ENCODE data around the gene TOGARAM2. TPM values are rescaled to one million over a fixed set of nuclear protein-coding genes. Genes with fewer than 3 reads are reported as not detected.
A peak's percentile ranks its signal among the peaks of the same experiment; 100 is the strongest.

TOGARAM2 gene
- total RNA-seq, 6 experiments from 2014 or later, result not detected

DNA sequence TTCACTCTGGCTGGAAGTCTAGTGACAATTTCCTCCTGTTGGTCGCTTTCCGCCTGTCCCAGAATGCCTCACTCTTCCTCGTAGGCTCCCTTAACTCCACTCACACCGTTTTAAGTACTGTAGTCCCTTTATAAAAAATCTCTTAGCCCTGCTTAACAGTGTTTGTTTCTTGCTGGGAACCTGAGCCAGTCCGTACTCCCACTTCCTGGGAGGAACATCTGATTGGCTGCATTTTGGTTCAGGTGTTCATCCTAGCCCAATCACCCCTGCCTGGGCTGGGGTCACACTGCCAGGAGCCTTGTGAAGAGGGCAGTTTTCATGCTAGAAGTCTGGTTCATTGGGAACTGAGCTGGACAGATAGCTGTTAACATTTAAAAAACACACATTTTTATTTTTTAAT lies 25.6 kb upstream of the TOGARAM2 start:
- no peak for DNase-seq
- H3K27me3 Mint-ChIP-seq (ENCODE audit: insufficient read depth), result peaks cover 4% of the 10 kb centered on the region; the same call in 1 of the 2 replicates
- no peak overlapping the region for H3K4me3 Mint-ChIP-seq
- no peak overlapping the region for H3K27ac Mint-ChIP-seq
- H3K4me1 Mint-ChIP-seq (ENCODE audit: low read depth), result peaks cover 44% of the 10 kb centered on the region
- peaks cover 1% of the 10 kb centered on the region for H3K36me3 Mint-ChIP-seq (ENCODE audit: low read depth)
- no peaks in the 10 kb centered on the region for H3K9me3 Mint-ChIP-seq
- TF ChIP-seq, protein P1, sequence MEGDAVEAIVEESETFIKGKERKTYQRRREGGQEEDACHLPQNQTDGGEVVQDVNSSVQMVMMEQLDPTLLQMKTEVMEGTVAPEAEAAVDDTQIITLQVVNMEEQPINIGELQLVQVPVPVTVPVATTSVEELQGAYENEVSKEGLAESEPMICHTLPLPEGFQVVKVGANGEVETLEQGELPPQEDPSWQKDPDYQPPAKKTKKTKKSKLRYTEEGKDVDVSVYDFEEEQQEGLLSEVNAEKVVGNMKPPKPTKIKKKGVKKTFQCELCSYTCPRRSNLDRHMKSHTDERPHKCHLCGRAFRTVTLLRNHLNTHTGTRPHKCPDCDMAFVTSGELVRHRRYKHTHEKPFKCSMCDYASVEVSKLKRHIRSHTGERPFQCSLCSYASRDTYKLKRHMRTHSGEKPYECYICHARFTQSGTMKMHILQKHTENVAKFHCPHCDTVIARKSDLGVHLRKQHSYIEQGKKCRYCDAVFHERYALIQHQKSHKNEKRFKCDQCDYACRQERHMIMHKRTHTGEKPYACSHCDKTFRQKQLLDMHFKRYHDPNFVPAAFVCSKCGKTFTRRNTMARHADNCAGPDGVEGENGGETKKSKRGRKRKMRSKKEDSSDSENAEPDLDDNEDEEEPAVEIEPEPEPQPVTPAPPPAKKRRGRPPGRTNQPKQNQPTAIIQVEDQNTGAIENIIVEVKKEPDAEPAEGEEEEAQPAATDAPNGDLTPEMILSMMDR (IDR thresholded peaks at IDR 0.05), result no peak

DNA sequence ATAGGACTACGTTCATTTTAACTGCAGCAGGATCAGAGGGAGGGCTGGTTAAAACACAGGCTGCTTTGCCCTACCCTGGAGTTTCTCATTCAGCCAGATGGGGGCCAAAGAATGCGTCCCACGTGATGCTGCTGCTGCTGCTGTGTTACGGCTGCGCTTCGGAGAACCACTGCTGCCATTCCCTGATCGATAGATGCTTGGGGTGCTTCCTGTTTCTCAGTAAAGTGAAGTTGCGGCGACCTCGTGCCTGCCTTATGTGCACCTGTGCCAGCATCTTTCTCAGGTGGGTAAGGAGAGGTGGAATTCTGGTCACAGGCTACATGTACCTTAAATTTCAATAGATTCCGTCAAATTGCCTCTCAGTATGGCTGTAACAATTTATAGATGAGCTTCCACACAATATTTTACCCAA lies 24.7 kb upstream of the TOGARAM2 start:
- peaks cover 4% of the 10 kb centered on the region; the same call in 1 of the 2 replicates for H3K27me3 Mint-ChIP-seq (ENCODE audit: insufficient read depth)
- no peak overlapping the region for H3K27ac Mint-ChIP-seq
- H3K36me3 Mint-ChIP-seq (ENCODE audit: low read depth), result no peaks in the 10 kb centered on the region
- no peaks in the 10 kb centered on the region for H3K9me3 Mint-ChIP-seq
- DNase-seq, result no peak
- TF ChIP-seq, protein P1 (IDR thresholded peaks at IDR 0.05), result no peak
- peaks cover 39% of the 10 kb centered on the region for H3K4me1 Mint-ChIP-seq (ENCODE audit: low read depth)
- H3K4me3 Mint-ChIP-seq, result no peak overlapping the region

DNA sequence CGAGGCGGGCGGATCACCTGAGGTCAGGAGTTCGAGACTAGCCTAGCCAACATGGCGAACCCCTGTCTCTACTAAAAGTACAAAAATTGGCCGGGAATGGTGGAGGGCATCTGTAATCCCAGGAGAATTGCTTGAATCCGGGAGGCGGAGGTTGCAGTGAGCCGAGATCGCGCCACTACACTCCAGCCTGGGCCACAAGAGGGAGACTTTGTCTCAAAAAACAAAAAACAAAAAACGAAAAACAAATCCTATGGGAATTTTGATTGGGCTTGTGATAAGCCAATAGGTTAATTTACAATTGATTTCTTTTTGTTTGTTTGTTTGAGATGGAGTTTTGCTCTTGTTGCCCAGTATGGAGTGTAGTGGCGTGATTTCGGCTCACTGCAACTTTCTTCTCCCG lies 24.2 kb upstream of the TOGARAM2 start:
- peak; percentile 21 for DNase-seq
- TF ChIP-seq, protein P1 (IDR thresholded peaks at IDR 0.05), result peak; percentile 73
- Mint-ChIP-seq H3K27ac (no peak overlapping the region), H3K36me3 (ENCODE audit: low read depth) (no peaks in the 10 kb centered on the region), H3K27me3 (ENCODE audit: insufficient read depth) (peaks cover 3% of the 10 kb centered on the region; the same call in 1 of the 2 replicates), H3K4me3 (no peak overlapping the region), H3K4me1 (ENCODE audit: low read depth) (peaks cover 35% of the 10 kb centered on the region), H3K9me3 (no peaks in the 10 kb centered on the region)

DNA sequence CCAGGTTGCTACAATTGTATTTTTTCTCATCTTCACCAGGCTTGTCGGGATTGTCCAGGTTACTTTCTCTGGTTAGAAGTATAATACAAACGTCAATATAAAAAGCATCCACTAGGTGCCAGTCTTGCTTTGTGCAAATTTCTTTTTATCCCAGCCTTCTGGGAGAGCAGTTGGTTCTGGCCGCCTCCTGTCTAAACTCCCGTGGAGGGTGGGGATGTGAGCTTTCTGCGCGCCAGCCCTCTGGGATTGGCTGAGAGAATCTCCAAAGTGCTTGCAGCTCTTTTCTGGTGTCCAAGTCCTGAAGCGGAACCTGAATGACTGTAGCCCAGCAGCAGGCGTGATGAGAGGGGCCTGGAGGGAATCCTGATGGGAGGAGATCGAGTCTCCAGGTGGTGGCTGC lies 22.4 kb upstream of the TOGARAM2 start:
- H3K27ac Mint-ChIP-seq, result no peak overlapping the region
- no peaks in the 10 kb centered on the region for H3K9me3 Mint-ChIP-seq
- no peaks in the 10 kb centered on the region for H3K36me3 Mint-ChIP-seq (ENCODE audit: low read depth)
- peak overlapping the region; percentile 42; the same call in 1 of the 2 replicates for H3K4me3 Mint-ChIP-seq
- H3K4me1 Mint-ChIP-seq (ENCODE audit: low read depth), result peaks cover 24% of the 10 kb centered on the region
- H3K27me3 Mint-ChIP-seq (ENCODE audit: insufficient read depth), result peaks cover 3% of the 10 kb centered on the region; the same call in 1 of the 2 replicates
- peak; percentile 81 for DNase-seq
- TF ChIP-seq, protein P1 (IDR thresholded peaks at IDR 0.05), result peak; percentile 90

DNA sequence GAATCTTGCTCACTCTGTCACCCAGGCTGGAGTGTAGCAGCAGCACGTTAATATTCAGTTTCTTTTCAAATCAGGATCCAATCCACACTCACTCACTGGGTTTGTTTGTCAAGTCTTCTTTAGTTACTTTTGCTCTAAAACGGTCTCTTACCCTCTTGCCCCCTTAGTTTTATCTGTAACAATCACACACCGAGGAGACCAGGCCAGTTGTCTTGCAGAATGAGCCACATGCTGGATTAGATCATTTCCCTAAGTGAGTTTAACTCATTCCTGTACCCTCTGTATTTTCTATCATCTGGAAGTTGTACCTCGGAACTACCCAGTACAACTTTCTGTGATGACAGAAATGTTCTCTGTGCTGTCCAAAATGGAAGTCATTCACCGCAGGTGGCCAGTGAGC lies 20.7 kb upstream of the TOGARAM2 start:
- no peaks in the 10 kb centered on the region for H3K36me3 Mint-ChIP-seq (ENCODE audit: low read depth)
- no peak overlapping the region for H3K4me3 Mint-ChIP-seq
- peaks cover 24% of the 10 kb centered on the region for H3K4me1 Mint-ChIP-seq (ENCODE audit: low read depth)
- no peaks in the 10 kb centered on the region for H3K27me3 Mint-ChIP-seq (ENCODE audit: insufficient read depth)
- DNase-seq, result no peak
- no peaks in the 10 kb centered on the region for H3K9me3 Mint-ChIP-seq
- TF ChIP-seq, protein P1 (IDR thresholded peaks at IDR 0.05), result no peak
- H3K27ac Mint-ChIP-seq, result no peak overlapping the region

DNA sequence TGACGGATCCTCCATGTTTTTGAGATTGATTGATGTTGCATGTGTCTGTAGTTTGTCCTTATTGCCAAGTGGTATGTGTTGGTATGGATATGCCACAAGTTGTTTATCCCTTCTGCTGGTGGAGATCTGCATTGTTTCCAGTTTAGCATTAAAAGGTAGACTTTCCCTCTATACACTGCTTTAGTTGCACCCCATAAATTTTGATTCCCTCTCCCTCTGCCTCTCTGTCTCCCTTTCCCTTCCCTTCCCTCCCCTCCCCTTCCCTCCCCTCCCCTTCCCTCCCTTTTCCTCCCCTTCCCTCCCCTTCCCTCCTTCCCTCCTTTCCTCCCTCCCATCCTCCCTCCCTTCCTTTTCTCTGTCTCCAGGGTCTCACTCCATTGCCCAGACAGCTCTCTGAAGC lies 18.6 kb upstream of the TOGARAM2 start:
- H3K36me3 Mint-ChIP-seq (ENCODE audit: low read depth), result no peaks in the 10 kb centered on the region
- H3K27ac Mint-ChIP-seq, result no peak overlapping the region
- H3K4me3 Mint-ChIP-seq, result no peak overlapping the region
- peaks cover 21% of the 10 kb centered on the region for H3K4me1 Mint-ChIP-seq (ENCODE audit: low read depth)
- H3K27me3 Mint-ChIP-seq (ENCODE audit: insufficient read depth), result no peaks in the 10 kb centered on the region
- DNase-seq, result no peak
- H3K9me3 Mint-ChIP-seq, result peaks cover 4% of the 10 kb centered on the region; the same call in 1 of the 2 replicates
- TF ChIP-seq, protein P1 (IDR thresholded peaks at IDR 0.05), result no peak

Data from HFFc6 (cell line).